ENCODE results near the gene PLIN1. TPM values are rescaled to one million over a fixed set of nuclear protein-coding genes. Genes with fewer than 3 reads are reported as not detected.
"Not testable (repeated sequence)": the region's sequence is repeated elsewhere in the genome, so short reads cannot be mapped to it uniquely, and the experiment has no call there.

PLIN1 gene
- total RNA-seq, 4 donors from 2014 or later, result 5.9 to 30.9 (median 15.0) TPM

DNA sequence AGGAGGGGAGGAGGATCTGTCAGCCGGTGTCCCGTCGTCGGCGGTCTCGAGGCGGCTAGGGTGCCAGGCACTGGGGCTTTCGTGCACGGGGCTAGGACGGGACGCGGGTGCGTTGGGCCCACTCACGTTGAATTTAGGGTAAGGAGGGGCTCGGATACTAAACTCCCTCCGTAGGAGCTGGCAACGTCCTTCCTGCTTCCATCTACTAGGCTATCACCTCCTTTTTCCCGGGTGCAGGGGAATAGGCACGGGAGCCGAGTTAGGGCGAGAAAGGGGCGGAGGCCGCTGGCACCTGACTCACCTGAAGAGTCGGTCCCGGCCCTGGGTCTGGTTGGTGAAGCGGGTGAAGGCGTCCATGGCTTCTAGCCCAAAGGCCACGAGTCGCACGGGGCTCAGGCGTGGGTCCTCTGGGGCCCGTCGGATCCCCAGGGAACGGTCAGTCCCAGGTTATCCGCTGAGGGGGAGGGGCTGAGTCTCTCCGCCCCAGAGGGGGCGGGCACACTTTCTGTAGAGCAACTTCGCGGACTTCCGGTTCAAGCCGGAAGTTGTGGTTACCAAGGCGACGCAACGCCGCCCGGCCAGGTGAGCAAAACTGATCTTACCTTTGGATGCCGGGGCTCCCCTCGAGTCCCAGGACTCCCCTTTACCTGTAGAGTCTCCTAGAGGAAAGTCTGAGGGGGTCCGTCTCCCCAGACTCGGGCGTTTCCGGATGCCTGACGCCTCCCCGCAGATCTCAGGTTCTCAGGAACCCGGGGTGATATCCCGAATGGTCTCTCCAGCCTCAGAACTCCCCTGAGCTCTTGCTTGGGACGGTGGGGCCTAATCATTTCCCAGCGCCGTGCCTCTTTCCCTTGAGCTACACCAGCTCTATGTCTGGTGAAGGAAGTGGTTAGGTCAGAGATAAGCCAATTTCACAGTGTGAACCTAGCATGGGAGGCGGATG lies 11.4 kb upstream of the PLIN1 start, which contains the start of the genes PEX11A and WDR93:
Gene PEX11A, minus strand, starts transcription at position 479 of the 943 bp plus-strand sequence. Its CDS starts 122 bp downstream, at position 357.
Gene WDR93, plus strand, starts transcription at position 536 of the 943 bp plus-strand sequence. CDS start 10,936 bp downstream, outside the sequence.
- intact Hi-C loops (cut with DNase I; ENCODE audit: low total_unique reads), result no loop called here
- DNase-seq (ENCODE audit: low spot score in 2 of 2), result peak; percentile 75 to 94
- peak within 1 kb of the TSS; percentile 61 for H3K4me3 ChIP-seq (ENCODE audit: low read depth, poor library complexity, severe bottlenecking)
- 2 to 3% methylated on average over 47 of the region's 60 CpGs for WGBS, 2 donors
- TF ChIP-seq POLR2A (IDR thresholded peaks at IDR 0.05) (no peak), CTCF (IDR thresholded peaks at IDR 0.05) (no peak)

DNA sequence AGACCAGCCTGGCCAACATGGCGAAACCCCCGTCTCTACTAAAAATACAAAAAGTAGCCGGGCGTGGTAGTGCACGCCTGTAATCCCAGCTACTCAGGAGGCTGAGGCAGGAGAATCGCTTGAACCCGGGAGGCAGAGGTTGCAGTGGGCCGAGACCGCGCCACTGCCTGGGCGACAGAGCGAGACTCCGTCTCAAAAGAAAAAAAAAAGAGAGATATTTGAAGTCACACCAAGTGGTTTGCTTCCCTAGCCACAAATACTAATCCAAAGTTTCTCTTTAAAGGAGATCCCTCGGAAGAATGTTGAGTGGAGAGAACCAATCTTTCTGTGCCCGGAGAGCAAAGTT lies 10.7 kb upstream of the PLIN1 start:
- DNase-seq (ENCODE audit: low spot score in 2 of 2); intact Hi-C loops (cut with DNase I; ENCODE audit: low total_unique reads): not testable (repeated sequence)
- peak overlapping the region; percentile 61 for H3K4me3 ChIP-seq (ENCODE audit: low read depth, poor library complexity, severe bottlenecking)
- WGBS, 2 donors, result 42 to 49% methylated on average over 15 of the region's 15 CpGs

- no peak for DNase-seq (ENCODE audit: low spot score in 2 of 2)
- no peak overlapping the region for H3K4me3 ChIP-seq (ENCODE audit: low read depth, poor library complexity, severe bottlenecking)
- TF ChIP-seq CTCF (IDR thresholded peaks at IDR 0.05) (no peak), POLR2A (IDR thresholded peaks at IDR 0.05) (no peak)
- intact Hi-C loops (cut with DNase I; ENCODE audit: low total_unique reads), result no loop called here
Measured at GRCh38 chr15:89686522-89686921, 7.4 kb upstream of the PLIN1 start.

DNA sequence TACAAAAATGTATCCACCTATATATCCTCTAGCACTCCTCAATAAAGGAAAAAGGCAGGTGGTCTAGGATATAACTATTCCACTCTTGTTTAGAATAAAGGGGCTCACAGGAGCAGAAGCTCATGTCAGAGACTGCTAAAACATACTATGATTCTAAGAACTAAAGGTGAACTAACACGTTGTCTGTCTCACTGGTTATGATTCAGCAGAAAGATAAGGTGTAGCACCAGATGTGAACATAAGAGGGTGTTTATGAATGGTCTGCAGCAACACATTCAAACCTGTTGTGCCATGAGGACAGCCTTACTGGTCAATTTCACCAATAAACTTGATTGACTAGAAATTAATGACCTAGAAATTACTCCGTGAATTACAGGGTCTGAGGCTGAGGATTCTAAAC lies 6.8 kb upstream of the PLIN1 start:
- TF ChIP-seq POLR2A (IDR thresholded peaks at IDR 0.05) (no peak), CTCF (IDR thresholded peaks at IDR 0.05) (no peak)
- intact Hi-C loops (cut with DNase I; ENCODE audit: low total_unique reads), result no loop called here
- no peak for DNase-seq (ENCODE audit: low spot score in 2 of 2)
- WGBS, 2 donors, result 85 to 90% methylated on average over 2 of the region's 2 CpGs
- no peak overlapping the region for H3K4me3 ChIP-seq (ENCODE audit: low read depth, poor library complexity, severe bottlenecking)

DNA sequence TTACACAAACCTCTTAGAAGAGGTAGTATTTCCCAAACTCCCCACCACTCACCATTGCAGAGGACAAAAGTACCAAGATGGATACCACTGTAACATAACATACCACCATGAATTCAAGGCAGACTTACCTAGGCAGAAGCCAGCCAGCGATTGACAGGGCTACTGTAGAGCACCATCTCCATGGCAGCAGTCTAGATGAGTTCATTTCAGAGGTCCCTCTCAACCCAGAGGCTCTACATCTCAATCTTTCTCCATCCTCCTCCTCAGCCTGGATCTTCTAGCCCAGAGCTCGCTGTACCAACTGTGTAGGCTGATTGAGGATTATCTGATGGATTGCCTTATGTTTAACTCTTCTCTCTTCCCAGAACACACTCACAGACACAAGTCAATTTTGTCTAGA lies 2.0 kb upstream of the PLIN1 start:
- intact Hi-C loops (cut with DNase I; ENCODE audit: low total_unique reads), result no loop called here
- H3K4me3 ChIP-seq (ENCODE audit: low read depth, poor library complexity, severe bottlenecking), result no peak overlapping the region
- DNase-seq (ENCODE audit: low spot score in 2 of 2), result no peak
- 91% methylated on average over 2 of the region's 2 CpGs for WGBS, 2 donors
- TF ChIP-seq CTCF (IDR thresholded peaks at IDR 0.05) (no peak), POLR2A (IDR thresholded peaks at IDR 0.05) (no peak)

DNA sequence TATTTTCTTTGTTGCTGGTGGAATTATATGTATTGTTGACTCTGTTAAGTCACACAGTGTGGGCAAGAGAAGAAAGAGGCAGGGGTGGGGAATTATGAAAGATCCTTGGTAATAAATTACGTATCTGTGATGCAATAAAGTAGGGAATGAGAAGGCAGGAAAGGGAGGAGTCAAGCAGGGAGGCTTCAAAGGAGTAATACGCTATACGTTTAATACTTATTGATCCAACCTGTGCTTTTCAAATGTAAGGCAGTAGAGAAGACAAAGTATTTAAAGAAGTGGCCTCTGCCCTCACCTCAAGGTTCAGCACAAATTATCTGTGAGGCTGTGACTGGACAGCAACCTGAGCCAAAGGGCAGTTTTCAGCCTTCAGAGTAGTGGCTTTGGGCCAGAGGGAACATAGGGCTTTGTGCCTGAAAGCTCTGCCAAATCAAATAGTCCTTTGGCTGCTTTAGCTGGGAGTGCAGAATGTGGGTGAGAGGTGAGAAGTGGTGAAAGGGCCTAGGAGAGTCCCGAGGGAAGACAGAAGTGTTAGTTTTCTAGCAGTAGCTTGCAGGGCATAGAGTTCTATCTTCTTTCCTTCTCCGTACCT lies 1.2 kb upstream of the PLIN1 start:
- no peak for DNase-seq (ENCODE audit: low spot score in 2 of 2)
- no peak overlapping the region for H3K4me3 ChIP-seq (ENCODE audit: low read depth, poor library complexity, severe bottlenecking)
- WGBS, 2 donors, result 57 to 66% methylated on average over 5 of the region's 5 CpGs
- TF ChIP-seq POLR2A (IDR thresholded peaks at IDR 0.05) (no peak), CTCF (IDR thresholded peaks at IDR 0.05) (no peak)
- intact Hi-C loops (cut with DNase I; ENCODE audit: low total_unique reads), result no loop called here

Measured in lower leg skin (tissue), 4 donors.